HG03575 (cell line): ENCODE results near the gene RRP12.
"Not testable (repeated sequence)": the region's sequence is repeated elsewhere in the genome, so short reads cannot be mapped to it uniquely, and the experiment has no call there.

ENCODE experiments used
- ATAC-seq: cut with Tn5 transposase; IDR thresholded peaks from one replicate; pipeline ENCODE4 v1.9.1; 2021; ENCODE audit not compliant: unreplicated experiment, insufficient number of reproducible peaks, low FRiP score; ENCODE audit errors: extremely low read depth

RRP12 gene

GRCh38 chr10:97412891-97413304, 11.8 kb upstream of the RRP12 start:
- ATAC-seq: no peak

- ATAC-seq: no peak
These were observed 10.3 kb upstream of the RRP12 start for GRCh38 chr10:97411406-97411805.

- no peak for ATAC-seq
These were observed 7.4 kb upstream of the RRP12 start for GRCh38 chr10:97408496-97408992.

DNA sequence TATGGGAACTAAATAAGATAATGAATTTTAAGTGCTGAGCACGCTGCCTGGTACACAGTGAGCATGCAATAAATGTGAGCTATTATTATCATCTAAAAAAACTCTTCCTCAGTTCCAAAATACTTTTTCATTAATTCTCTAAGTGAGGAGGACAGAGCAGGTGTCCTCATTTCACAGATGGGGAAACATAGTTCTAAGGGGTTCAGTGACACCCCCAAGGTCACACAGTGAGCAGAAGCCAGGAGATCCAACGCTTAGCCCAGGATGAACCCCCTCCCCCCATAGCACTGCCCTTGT, 6.8 kb upstream of the RRP12 start:
- no peak for ATAC-seq

- no peak for ATAC-seq
These were observed 6.2 kb upstream of the RRP12 start for GRCh38 chr10:97407211-97407951.

DNA sequence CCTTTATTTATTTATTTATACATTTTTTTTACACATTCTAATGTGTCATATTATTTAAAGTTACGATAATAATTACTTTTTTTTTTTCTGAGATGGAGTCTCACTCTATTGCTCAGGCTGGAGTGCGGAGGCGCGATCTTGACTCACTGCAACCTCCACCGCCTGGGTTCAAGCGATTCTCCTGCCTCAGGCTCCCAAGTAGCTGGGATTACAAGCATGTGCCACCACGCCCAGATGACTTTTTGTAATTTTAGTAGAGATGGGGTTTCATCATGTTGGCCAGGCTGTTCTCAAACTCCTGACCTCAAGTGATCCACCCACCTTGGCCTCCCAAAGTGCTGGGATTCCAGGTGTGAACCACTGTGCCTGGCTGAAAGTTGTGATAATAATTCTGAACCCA, 5.3 kb upstream of the RRP12 start:
- not testable (repeated sequence) for ATAC-seq

- ATAC-seq: no peak
These were observed 4.9 kb upstream of the RRP12 start for GRCh38 chr10:97406064-97406463.

- no peak for ATAC-seq
These were observed 2.9 kb upstream of the RRP12 start for GRCh38 chr10:97404044-97404443.

DNA sequence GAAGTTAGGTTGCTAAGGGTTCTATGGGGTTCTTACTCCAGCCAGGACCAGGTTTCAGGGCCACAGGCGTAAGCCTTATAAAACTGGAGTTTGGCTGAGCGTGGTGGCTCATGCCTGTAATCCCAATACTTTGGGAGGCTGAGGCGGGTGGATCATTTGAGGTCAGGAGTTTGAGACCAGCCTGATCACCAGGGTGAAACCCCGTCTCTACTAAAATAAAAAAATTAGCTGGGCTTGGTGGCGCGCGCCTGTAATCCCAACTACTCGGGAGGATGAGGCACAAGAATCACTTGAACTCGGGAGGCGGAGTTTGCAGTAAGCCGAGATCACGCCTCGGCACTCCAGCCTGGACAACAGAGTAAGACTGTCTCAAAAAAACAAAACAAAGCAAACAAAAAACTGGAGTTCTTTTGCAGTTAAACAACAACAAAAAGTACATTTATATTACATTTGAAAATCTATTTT, 347 bp upstream of the RRP12 start:
- ATAC-seq: no peak

DNA sequence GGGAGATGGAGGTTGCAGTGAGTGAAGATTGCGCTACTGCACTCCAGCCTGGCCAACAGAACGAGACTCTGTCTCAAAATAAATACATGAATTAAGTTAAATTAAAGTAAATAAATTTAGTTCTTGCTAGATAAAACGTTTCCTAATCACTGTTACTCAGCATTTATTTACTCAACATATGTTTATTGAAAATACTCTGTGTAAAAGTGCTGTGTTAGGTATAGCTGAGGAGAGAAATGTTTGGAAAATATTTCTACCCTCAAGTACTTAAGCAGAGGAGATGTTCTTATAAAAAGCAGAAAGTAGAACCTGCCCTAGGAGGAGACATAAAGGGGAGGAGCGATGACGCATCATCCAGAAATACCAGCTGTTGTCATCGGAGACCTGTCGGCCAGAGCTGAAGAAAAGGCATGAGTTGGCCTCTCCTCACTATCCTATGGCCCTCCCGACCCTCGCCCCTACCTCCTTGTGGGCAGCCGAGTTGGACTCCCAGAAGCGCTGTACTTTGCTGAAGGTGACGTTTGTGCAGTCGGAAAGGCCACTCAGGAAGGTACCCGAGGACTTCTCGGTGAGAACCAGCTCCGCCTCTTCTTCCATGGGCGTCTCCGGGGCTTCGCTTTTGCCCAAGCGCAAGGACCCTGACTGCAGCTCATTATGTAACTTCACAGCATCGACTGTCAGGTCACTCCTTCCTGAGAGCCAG, 1.1 kb downstream of the RRP12 start:
- ATAC-seq: no peak

DNA sequence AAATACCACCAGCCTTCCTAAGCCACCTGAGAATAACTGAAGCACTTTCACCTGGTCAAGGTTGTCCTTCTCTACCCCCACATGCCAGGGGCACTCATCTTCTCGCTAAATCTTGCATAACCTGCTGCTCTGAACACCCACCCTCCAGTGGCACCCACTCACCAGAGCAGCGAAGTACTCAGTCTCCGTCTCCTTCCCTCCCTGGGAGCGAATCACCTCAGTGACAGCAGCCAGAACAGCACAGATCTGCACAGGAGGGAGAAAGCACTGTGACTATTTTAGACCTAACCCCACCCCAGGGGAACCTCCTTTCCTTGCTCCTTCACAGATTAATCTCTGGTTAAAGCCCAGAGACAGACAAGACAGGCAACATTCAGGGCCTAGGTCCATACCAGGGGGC, 5.1 kb downstream of the RRP12 start:
- ATAC-seq: no peak

DNA sequence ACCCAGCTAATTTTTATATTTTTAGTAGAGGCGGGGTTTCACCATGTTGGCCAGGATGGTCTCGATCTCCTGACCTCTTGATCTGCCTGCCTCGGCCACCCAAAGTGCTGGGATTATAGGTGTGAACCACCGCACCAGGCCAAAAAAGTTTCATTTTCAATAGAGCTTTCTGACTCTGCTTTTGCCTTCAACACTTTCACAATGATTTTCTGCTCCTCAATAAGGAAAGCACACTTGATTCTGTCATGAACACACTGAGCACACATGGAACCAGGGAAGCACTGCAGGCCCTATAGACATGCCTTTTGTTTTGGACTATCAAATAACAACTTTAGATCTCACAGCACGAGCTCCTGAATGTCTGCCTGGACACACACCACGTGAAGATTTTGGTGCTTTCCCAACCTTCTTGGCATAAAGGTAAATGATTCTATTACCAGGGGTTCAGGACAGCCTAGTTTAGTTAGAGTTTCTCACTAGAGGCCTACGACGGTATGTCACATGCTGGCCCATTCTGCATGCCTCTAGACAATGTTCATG, 8.0 kb downstream of the RRP12 start:
- no peak for ATAC-seq

DNA sequence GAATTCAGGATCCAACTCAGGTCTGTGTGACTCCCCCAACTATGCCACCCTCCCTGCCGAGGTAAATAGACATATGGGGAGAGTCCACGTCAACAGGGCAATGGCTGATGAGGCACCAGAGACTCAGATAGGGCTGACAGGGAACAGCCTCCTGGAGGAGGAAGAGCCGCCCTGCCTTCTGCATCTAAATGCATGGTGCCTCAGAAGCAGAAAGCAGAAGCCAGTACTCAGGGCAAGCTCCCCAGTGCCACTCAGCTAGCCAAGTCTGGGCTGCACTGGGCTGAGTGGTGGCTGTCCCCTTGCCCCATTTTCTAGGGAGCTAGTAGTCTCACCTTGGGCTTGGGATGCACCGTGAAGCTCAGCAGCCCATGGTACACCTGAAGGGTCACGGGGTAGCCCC, 11.0 kb downstream of the RRP12 start:
- ATAC-seq: no peak

GRCh38 chr10:97388152-97388551, 13.0 kb downstream of the RRP12 start:
- no peak for ATAC-seq

- no peak for ATAC-seq
These were observed 15.6 kb downstream of the RRP12 start for GRCh38 chr10:97385565-97385964.

- no peak for ATAC-seq
These were observed 16.5 kb downstream of the RRP12 start for GRCh38 chr10:97384641-97385040.

- no peak for ATAC-seq
These were observed 17.0 kb downstream of the RRP12 start for GRCh38 chr10:97384156-97384555.

DNA sequence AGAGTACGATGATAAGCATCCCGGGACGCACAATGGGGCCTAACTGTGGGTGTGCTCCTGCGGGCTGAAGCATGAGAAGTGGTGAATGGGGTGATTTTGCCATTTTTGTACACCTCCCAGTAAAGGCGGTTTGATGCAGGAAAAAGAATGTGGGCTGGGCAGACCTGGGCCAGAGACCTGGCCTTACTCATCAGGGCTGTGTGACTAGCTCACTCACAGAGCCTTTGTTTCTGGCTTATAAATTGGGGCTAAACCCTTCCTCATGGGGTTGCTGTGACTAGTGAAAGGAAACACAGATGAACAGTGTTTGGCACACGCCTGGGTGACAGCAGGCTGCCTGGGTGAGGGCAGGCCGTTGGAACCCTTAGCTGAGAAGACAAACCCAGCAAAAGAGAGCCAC, 18.0 kb downstream of the RRP12 start:
- ATAC-seq: no peak

GRCh38 chr10:97381626-97382025, 19.5 kb downstream of the RRP12 start:
- no peak for ATAC-seq

GRCh38 chr10:97380516-97380915, 20.6 kb downstream of the RRP12 start:
- no peak for ATAC-seq
